ENCODE data around the gene TET2. TPM values are rescaled to one million over a fixed set of nuclear protein-coding genes. Genes with fewer than 3 reads are reported as not detected.

TET2 gene
- total RNA-seq, 2 experiments from 2014 or later, result 0.19 TPM; not detected in 1

DNA sequence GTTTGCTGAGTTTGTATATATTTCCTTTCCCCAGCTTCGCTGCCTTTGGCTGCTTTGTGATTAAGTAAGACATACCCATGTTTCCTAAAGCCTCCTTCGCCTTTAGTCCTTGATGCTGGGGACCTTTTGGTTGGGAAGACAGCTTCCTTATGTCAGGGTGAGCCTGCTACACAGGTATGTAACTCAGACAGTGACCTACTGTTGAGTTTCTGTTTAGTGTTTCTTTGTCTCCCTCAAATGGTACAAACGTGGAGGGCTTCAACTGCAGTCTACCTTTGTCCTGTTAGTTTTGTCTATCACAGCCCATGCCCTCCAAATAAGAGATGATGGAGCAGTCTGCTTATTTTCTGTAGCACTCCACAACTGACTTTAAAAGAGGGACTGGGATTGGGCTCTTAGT, 59.5 kb downstream of the TET2 start:
- no peaks in the 10 kb centered on the region for H3K36me3 ChIP-seq (ENCODE audit: insufficient read depth, low read length)
- H3K9me2 ChIP-seq (ENCODE audit: insufficient read depth, low read length), result 0 out of 2 replicates have a peak, but pooled peaks cover 3% of the 10 kb centered on the region
- H4K20me1 ChIP-seq (ENCODE audit: insufficient read depth, low read length), result no peaks in the 10 kb centered on the region
- no peak overlapping the region for H3K4me2 ChIP-seq (ENCODE audit: low read length)
- POLR2A ChIA-PET, result interaction anchor here (0.5 kb wide), 1 partner anchor 8 kb away, joined by 7 read pairs; no protein-coding TSS in a partner anchor
- H2AFZ ChIP-seq (ENCODE audit: low read length), result no peak overlapping the region
- H3K9me3 ChIP-seq (ENCODE audit: low read length), result no peaks in the 10 kb centered on the region
- H3K4me3 ChIP-seq (ENCODE audit: low read depth, low read length, poor library complexity, severe bottlenecking), result no peak overlapping the region
- DNase-seq (ENCODE audit: low spot score), result no peak
- BruUV-seq (replicated peaks), result no TSS peak
- H3K4me1 ChIP-seq (ENCODE audit: insufficient read depth, low read length, poor library complexity, severe bottlenecking), result no peaks in the 10 kb centered on the region
- TF ChIP-seq, protein P1, sequence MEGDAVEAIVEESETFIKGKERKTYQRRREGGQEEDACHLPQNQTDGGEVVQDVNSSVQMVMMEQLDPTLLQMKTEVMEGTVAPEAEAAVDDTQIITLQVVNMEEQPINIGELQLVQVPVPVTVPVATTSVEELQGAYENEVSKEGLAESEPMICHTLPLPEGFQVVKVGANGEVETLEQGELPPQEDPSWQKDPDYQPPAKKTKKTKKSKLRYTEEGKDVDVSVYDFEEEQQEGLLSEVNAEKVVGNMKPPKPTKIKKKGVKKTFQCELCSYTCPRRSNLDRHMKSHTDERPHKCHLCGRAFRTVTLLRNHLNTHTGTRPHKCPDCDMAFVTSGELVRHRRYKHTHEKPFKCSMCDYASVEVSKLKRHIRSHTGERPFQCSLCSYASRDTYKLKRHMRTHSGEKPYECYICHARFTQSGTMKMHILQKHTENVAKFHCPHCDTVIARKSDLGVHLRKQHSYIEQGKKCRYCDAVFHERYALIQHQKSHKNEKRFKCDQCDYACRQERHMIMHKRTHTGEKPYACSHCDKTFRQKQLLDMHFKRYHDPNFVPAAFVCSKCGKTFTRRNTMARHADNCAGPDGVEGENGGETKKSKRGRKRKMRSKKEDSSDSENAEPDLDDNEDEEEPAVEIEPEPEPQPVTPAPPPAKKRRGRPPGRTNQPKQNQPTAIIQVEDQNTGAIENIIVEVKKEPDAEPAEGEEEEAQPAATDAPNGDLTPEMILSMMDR (conservative IDR thresholded peaks at IDR 0.05; ENCODE audit: low read length), result no peak
- TF ChIP-seq EZH2phosphoT487 (IDR thresholded peaks at IDR 0.05; ENCODE audit: borderline replicate concordance, low read depth, low read length), result no peak
- no peak overlapping the region for H3K27ac ChIP-seq (ENCODE audit: low read depth, low read length, poor library complexity, severe bottlenecking)
- CTCF ChIA-PET (ENCODE audit: unreplicated experiment), result no interaction called here
- no peaks in the 10 kb centered on the region for H3K79me2 ChIP-seq (ENCODE audit: insufficient read depth, low read depth, low read length)
- intact Hi-C loops (cut with micrococcal nuclease; ENCODE audit: unreplicated experiment), result no loop called here

DNA sequence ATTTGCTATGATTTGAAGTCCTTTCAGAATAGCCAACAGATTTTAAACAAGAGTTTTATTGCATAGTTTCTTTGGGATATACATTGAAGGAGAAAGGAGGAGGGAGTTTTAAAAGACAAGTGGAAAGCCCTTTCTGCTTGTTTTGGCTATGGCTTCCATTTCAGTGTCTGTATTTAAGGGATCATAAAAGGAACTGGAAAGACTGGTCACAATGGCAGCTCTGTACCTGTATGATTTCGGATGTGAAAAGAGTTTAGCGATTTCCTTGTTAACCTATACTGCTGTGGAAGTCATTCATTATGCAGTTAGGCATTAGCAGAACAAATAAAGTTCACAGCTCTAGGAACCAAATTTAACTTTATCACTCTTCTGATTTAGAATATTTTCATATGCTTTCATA, 60.7 kb downstream of the TET2 start:
- no peaks in the 10 kb centered on the region for H4K20me1 ChIP-seq (ENCODE audit: insufficient read depth, low read length)
- TF ChIP-seq EZH2phosphoT487 (IDR thresholded peaks at IDR 0.05; ENCODE audit: borderline replicate concordance, low read depth, low read length), result no peak
- TF ChIP-seq, protein P1 (conservative IDR thresholded peaks at IDR 0.05; ENCODE audit: low read length), result no peak
- H3K36me3 ChIP-seq (ENCODE audit: insufficient read depth, low read length), result no peaks in the 10 kb centered on the region
- 0 out of 2 replicates have a peak, but pooled peaks cover 3% of the 10 kb centered on the region for H3K9me2 ChIP-seq (ENCODE audit: insufficient read depth, low read length)
- no peak overlapping the region for H3K4me2 ChIP-seq (ENCODE audit: low read length)
- CTCF ChIA-PET (ENCODE audit: unreplicated experiment), result no interaction called here
- no peak overlapping the region for H3K27ac ChIP-seq (ENCODE audit: low read depth, low read length, poor library complexity, severe bottlenecking)
- intact Hi-C loops (cut with micrococcal nuclease; ENCODE audit: unreplicated experiment), result no loop called here
- DNase-seq (ENCODE audit: low spot score), result no peak
- no peak overlapping the region for H3K4me3 ChIP-seq (ENCODE audit: low read depth, low read length, poor library complexity, severe bottlenecking)
- no peaks in the 10 kb centered on the region for H3K9me3 ChIP-seq (ENCODE audit: low read length)
- POLR2A ChIA-PET, result no interaction called here
- no TSS peak for BruUV-seq (replicated peaks)
- no peaks in the 10 kb centered on the region for H3K79me2 ChIP-seq (ENCODE audit: insufficient read depth, low read depth, low read length)
- no peaks in the 10 kb centered on the region for H3K4me1 ChIP-seq (ENCODE audit: insufficient read depth, low read length, poor library complexity, severe bottlenecking)
- H2AFZ ChIP-seq (ENCODE audit: low read length), result no peak overlapping the region

DNA sequence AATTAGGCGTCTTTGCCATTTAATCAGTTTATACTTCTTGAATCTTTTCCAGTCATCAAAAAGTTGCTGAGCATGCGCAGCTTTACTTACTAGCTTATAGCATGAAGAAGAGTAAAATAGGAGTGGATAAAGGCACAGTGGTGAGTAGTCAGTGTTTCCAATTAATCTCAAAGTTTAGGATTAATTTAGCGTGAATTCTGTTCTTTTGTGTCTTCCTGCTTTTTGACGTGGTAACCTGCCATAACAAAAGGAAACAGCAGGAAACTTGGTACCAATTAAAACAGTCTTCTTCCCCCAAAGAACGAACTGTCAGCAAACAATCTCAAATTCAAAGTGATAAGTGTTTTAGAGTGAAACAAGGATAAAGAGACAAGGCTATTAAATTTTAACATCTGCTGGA, 61.9 kb downstream of the TET2 start:
- Histone ChIP-seq H3K9me3 (ENCODE audit: low read length) (no peaks in the 10 kb centered on the region), H3K4me1 (ENCODE audit: insufficient read depth, low read length, poor library complexity, severe bottlenecking) (no peaks in the 10 kb centered on the region), H3K4me2 (ENCODE audit: low read length) (no peak overlapping the region), H4K20me1 (ENCODE audit: insufficient read depth, low read length) (no peaks in the 10 kb centered on the region), H3K27ac (ENCODE audit: low read depth, low read length, poor library complexity, severe bottlenecking) (no peak overlapping the region), H3K4me3 (ENCODE audit: low read depth, low read length, poor library complexity, severe bottlenecking) (no peak overlapping the region), H3K79me2 (ENCODE audit: insufficient read depth, low read depth, low read length) (no peaks in the 10 kb centered on the region), H2AFZ (ENCODE audit: low read length) (no peak overlapping the region), H3K36me3 (ENCODE audit: insufficient read depth, low read length) (no peaks in the 10 kb centered on the region), H3K9me2 (ENCODE audit: insufficient read depth, low read length) (0 out of 2 replicates have a peak, but pooled peaks cover 3% of the 10 kb centered on the region)
- no TSS peak for BruUV-seq (replicated peaks)
- POLR2A ChIA-PET, result no interaction called here
- intact Hi-C loops (cut with micrococcal nuclease; ENCODE audit: unreplicated experiment), result no loop called here
- CTCF ChIA-PET (ENCODE audit: unreplicated experiment), result no interaction called here
- no peak for DNase-seq (ENCODE audit: low spot score)
- no peak for TF ChIP-seq EZH2phosphoT487 (IDR thresholded peaks at IDR 0.05; ENCODE audit: borderline replicate concordance, low read depth, low read length)
- TF ChIP-seq, protein P1 (conservative IDR thresholded peaks at IDR 0.05; ENCODE audit: low read length), result no peak
